Measurements from ENCODE around the gene OGFR.

Gene OGFR

DNA sequence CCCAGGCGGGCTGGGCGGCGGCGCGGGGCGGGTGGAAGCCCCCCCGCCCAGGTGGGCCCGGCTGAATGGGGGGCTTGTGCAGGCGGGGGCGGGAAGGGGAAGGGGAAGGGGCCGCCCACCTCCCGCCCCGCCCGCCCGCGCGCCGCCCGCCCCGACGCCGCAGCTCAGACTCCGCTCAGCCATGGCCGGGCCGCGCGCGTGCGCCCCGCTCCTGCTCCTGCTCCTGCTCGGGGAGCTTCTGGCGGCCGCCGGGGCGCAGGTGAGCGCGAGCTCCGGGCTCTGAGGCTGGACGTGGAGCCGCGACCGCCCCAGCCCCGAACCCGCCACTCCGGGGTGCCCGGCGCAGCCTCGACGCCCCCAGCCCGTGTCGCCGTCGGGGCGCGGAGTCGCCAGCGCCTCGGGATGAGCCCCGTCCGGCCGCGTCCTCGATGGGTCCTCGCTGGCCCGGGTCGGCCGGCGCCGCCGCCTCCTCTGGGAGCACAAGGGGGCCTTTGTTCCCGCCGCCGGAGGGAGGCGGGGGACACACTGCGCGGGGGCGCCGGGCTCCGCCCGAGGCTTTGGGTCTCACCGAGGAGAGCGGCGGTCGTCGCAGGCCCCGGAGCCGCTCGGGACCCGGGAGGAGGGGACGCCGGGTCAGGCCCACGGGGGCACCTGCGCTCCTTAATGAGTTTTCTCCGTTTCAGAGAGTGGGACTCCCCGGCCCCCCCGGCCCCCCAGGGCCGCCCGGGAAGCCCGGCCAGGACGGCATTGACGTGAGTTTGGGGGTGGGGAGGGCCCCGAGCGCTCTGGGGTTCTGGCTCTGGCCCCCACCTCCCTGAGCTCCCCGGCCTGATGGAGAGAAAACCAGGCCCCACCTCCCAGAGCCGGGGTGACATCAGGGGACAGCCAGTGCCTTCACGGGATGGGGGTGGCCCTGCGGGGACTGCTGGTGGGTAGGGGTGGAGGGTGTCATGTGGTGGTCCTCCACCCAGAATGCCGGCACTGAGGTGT is 12.5 kb downstream of the OGFR start, which contains the start of gene COL9A3:
TSS of gene COL9A3 (plus strand) at position 167 of the 990 bp plus-strand sequence. CDS start at position 182, 15 bp downstream.
- H3K9me3 ChIP-seq: no peaks in the 10 kb centered on the region
- H3K4me3 ChIP-seq (ENCODE audit: low read depth in 1 of 2, low read length in 1 of 2): no peak within 1 kb of the TSS
- TF ChIP-seq, protein P1, sequence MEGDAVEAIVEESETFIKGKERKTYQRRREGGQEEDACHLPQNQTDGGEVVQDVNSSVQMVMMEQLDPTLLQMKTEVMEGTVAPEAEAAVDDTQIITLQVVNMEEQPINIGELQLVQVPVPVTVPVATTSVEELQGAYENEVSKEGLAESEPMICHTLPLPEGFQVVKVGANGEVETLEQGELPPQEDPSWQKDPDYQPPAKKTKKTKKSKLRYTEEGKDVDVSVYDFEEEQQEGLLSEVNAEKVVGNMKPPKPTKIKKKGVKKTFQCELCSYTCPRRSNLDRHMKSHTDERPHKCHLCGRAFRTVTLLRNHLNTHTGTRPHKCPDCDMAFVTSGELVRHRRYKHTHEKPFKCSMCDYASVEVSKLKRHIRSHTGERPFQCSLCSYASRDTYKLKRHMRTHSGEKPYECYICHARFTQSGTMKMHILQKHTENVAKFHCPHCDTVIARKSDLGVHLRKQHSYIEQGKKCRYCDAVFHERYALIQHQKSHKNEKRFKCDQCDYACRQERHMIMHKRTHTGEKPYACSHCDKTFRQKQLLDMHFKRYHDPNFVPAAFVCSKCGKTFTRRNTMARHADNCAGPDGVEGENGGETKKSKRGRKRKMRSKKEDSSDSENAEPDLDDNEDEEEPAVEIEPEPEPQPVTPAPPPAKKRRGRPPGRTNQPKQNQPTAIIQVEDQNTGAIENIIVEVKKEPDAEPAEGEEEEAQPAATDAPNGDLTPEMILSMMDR (IDR thresholded peaks at IDR 0.05): no peak
- peaks cover 82% of the 10 kb centered on the region for H3K27me3 ChIP-seq
- H3K36me3 ChIP-seq: peaks cover 20% of the 10 kb centered on the region
- H3K4me1 ChIP-seq (ENCODE audit: control insufficient read depth in 1 of 2, insufficient read depth in 1 of 2, low read depth in 1 of 2, low read length in 1 of 2): peaks cover 0 to 17% of the 10 kb centered on the region in 2 experiments
- no peak within 1 kb of the TSS for H3K27ac ChIP-seq

GRCh38 chr20:62817975-62818591 is 13.4 kb downstream of the OGFR start:
- H3K9me3 ChIP-seq: no peaks in the 10 kb centered on the region
- H3K27ac ChIP-seq: no peak overlapping the region
- H3K4me1 ChIP-seq (ENCODE audit: control insufficient read depth in 1 of 2, insufficient read depth in 1 of 2, low read depth in 1 of 2, low read length in 1 of 2): peaks cover 0 to 17% of the 10 kb centered on the region in 2 experiments
- H3K4me3 ChIP-seq (ENCODE audit: low read depth in 1 of 2, low read length in 1 of 2): no peak overlapping the region
- peaks cover 11% of the 10 kb centered on the region for H3K36me3 ChIP-seq
- TF ChIP-seq, protein P1 (IDR thresholded peaks at IDR 0.05): no peak
- peaks cover 83% of the 10 kb centered on the region for H3K27me3 ChIP-seq

- Histone ChIP-seq H3K27ac (no peak overlapping the region), H3K4me3 (ENCODE audit: low read depth in 1 of 2, low read length in 1 of 2) (no peak overlapping the region), H3K36me3 (peaks cover 4% of the 10 kb centered on the region), H3K4me1 (ENCODE audit: control insufficient read depth in 1 of 2, insufficient read depth in 1 of 2, low read depth in 1 of 2, low read length in 1 of 2) (peaks cover 0 to 17% of the 10 kb centered on the region in 2 experiments), H3K27me3 (peaks cover 83% of the 10 kb centered on the region), H3K9me3 (no peaks in the 10 kb centered on the region)
- TF ChIP-seq, protein P1 (IDR thresholded peaks at IDR 0.05): no peak
These were observed 14.2 kb downstream of the OGFR start for GRCh38 chr20:62818592-62819493.

GRCh38 chr20:62819494-62820174 is 15.0 kb downstream of the OGFR start:
- H3K9me3 ChIP-seq: no peaks in the 10 kb centered on the region
- no peaks in the 10 kb centered on the region for H3K36me3 ChIP-seq
- H3K4me3 ChIP-seq (ENCODE audit: low read depth in 1 of 2, low read length in 1 of 2): no peak overlapping the region
- H3K27ac ChIP-seq: no peak overlapping the region
- peaks cover 5 to 19% of the 10 kb centered on the region in 2 experiments for H3K4me1 ChIP-seq (ENCODE audit: control insufficient read depth in 1 of 2, insufficient read depth in 1 of 2, low read depth in 1 of 2, low read length in 1 of 2)
- H3K27me3 ChIP-seq: peaks cover 78% of the 10 kb centered on the region
- TF ChIP-seq, protein P1 (IDR thresholded peaks at IDR 0.05): no peak

All from neutrophil (primary cell).